Osteoblast (primary cell): ENCODE data around the gene MMP28. TPM values are rescaled to one million over a fixed set of nuclear protein-coding genes. Genes with fewer than 3 reads are reported as not detected.
A peak's percentile ranks its signal among the peaks of the same experiment; 100 is the strongest.
"Not testable (repeated sequence)": the region's sequence is repeated elsewhere in the genome, so short reads cannot be mapped to it uniquely, and the experiment has no call there.

Experiments
- DNase-seq: peaks from one replicate; pipeline ENCODE4 v3.0.0; 2011; ENCODE audit warnings: low spot score, mixed read lengths; ENCODE audit not compliant: insufficient read length; ENCODE audit errors: missing footprints
- H2AFZ ChIP-seq: 2 replicates; pipeline ENCODE4 v1.6.0; 2011; ENCODE audit warnings: mild to moderate bottlenecking, low read length
- H3K27ac ChIP-seq: 2 replicates; pipeline ENCODE4 v1.5.1; 2011; ENCODE audit warnings: mild to moderate bottlenecking, low read depth, low read length, moderate library complexity
- H3K27me3 ChIP-seq: 2 replicates; pipeline ENCODE4 v1.6.0; 2012; ENCODE audit warnings: mild to moderate bottlenecking, control low read depth, inconsistent platforms, low read length, moderate library complexity; ENCODE audit not compliant: insufficient read depth
- H3K36me3 ChIP-seq: 2 replicates; pipeline ENCODE4 v1.5.1; 2011; ENCODE audit warnings: mild to moderate bottlenecking, low read length, control low read depth, moderate library complexity; ENCODE audit not compliant: insufficient read depth
- H3K4me1 ChIP-seq: 2 replicates; pipeline ENCODE4 v1.5.1; 2011; ENCODE audit warnings: mild to moderate bottlenecking, low read length, control low read depth, moderate library complexity; ENCODE audit not compliant: insufficient read depth
- H3K4me2 ChIP-seq: 2 replicates; pipeline ENCODE4 v1.6.0; 2011; ENCODE audit warnings: mild to moderate bottlenecking, low read length; ENCODE audit not compliant: insufficient read depth
- H3K4me3 ChIP-seq: fragments of 200-600 bp; sonication (generic); 3 replicates; pipeline ENCODE4 v1.5.1; 2012; ENCODE audit warnings: mild to moderate bottlenecking, low read length, inconsistent platforms; ENCODE audit not compliant: insufficient read depth
- H3K79me2 ChIP-seq: 2 replicates; pipeline ENCODE4 v1.6.0; 2012; ENCODE audit warnings: mild to moderate bottlenecking, low read length, control low read depth, inconsistent platforms; ENCODE audit not compliant: insufficient read depth
- H3K9me3 ChIP-seq: 2 replicates; pipeline ENCODE4 v1.5.1; 2011; ENCODE audit warnings: low read depth, low read length, control low read depth
- H4K20me1 ChIP-seq: 2 replicates; pipeline ENCODE4 v1.6.0; 2012; ENCODE audit warnings: mild to moderate bottlenecking, low read length, control low read depth; ENCODE audit not compliant: insufficient read depth
- CTCF ChIP-seq: IDR thresholded peaks from 2 replicates; pipeline ENCODE4 v1.5.1; 2011; ENCODE audit warnings: mild to moderate bottlenecking, low read depth, low read length, moderate library complexity; ENCODE audit errors: extremely low read depth
- total RNA-seq: library from RNA; depleted of rRNA; stranded (reverse); fragments of >200 nt; gene quantifications from 2 replicates; pipeline ENCODE4 v1.2.3, GENCODE V29; 2012

MMP28 gene
- total RNA-seq, 1 donor, result 1.8 TPM

DNA sequence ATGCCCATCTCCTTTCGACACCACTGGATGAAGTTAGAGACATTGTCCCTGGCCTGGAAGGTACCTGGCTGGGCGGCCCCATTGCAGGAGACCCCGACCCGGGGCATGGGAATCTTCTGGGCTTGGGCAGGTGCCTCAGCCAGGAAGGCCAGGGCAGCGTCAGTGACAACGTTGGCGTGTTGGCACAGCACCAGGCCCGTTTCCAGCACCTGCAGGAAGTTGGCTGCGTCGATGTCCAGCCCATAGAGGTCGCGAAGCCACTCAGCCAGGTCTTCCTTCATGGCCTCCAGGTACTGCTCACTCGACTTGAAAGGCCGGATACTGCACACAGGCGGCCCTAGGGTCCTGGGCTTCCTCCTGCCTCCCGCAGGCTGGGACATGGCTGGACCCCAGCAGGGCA is 43.0 kb downstream of the MMP28 start:
- TF ChIP-seq CTCF, result no peak
- no peak for DNase-seq
- Histone ChIP-seq H3K4me3 (no peak overlapping the region), H3K4me1 (no peaks in the 10 kb centered on the region), H3K9me3 (no peaks in the 10 kb centered on the region), H3K4me2 (no peak overlapping the region), H3K27me3 (peaks cover 30% of the 10 kb centered on the region), H2AFZ (no peak overlapping the region), H4K20me1 (peaks cover 4% of the 10 kb centered on the region), H3K27ac (no peak overlapping the region), H3K79me2 (no peaks in the 10 kb centered on the region), H3K36me3 (no peaks in the 10 kb centered on the region)

DNA sequence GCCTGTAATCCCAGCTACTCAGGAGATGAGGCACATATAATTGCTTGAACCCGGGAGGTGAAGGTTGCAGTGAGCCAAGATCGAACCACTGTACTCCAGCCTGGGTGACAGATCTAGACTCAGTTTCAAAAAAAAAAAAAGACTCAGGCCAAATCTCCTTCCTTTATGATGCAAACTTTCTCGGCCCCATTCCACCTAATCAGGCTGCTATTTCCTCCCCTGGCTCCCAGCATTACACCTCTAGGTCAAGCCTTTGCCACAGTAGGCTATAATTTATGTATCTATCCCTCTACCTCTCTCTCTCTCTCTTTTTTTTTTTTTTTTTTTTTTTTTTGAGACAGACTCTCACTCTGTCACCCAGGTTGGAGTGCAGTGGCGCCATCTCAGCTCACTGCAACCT is 43.9 kb downstream of the MMP28 start:
- H4K20me1 ChIP-seq, H3K4me3 ChIP-seq, H3K79me2 ChIP-seq, H3K36me3 ChIP-seq, H2AFZ ChIP-seq, H3K27ac ChIP-seq, H3K4me2 ChIP-seq, DNase-seq, H3K9me3 ChIP-seq, H3K4me1 ChIP-seq: not testable (repeated sequence)
- peaks cover 31% of the 10 kb centered on the region for H3K27me3 ChIP-seq

DNA sequence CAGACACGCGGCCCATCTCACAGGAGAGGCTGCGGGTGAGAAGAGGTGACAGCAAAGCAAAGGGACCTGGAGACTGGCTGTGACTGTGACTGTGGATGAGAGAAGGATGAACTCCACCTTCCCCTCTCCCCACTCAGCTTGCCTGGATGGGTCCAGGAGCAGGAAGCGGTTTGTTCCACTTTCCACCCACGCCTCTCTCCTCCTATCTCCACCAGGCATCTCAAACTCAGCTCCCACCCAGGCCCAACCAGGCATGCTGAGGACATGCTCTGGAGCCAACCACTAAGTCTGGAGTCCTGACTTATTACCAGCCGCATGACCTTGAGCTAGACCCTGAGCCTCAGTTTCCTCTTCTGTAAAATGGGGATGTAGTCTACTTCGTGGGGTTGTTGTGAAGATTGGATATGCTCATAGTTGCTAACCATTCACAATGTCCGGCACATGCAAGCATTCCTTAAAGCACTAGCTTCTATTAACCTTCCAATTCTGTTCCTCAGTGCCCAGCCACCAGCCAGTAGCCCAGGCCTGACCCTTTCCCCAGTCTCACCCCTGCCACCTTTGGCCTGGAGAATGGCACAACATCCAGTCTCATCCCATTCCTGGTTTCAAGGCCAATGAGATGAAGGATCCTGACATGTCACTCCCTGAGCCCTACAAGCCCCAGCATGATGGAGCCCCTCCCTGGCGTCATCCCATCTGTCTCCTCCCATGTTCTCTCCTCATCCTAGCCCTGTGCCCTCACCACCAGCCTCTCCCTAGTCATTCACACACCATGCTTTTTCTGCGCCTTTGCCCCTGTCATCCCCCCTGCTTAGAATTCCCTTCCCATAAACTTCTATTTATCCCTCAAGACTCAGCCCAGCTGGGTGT is 44.7 kb downstream of the MMP28 start:
- no peak overlapping the region for H3K4me3 ChIP-seq
- no peaks in the 10 kb centered on the region for H3K36me3 ChIP-seq
- H3K27ac ChIP-seq, result no peak overlapping the region
- no peak for TF ChIP-seq CTCF
- H3K27me3 ChIP-seq, result peaks cover 35% of the 10 kb centered on the region
- peaks cover 4% of the 10 kb centered on the region for H4K20me1 ChIP-seq
- DNase-seq, result no peak
- H2AFZ ChIP-seq, result no peak overlapping the region
- no peaks in the 10 kb centered on the region for H3K9me3 ChIP-seq
- H3K4me1 ChIP-seq, result no peaks in the 10 kb centered on the region
- H3K4me2 ChIP-seq, result no peak overlapping the region
- no peaks in the 10 kb centered on the region for H3K79me2 ChIP-seq

- peak; percentile 84 for DNase-seq
- Histone ChIP-seq H3K4me2 (peak overlapping the region; percentile 28), H3K4me1 (no peaks in the 10 kb centered on the region), H3K79me2 (no peaks in the 10 kb centered on the region), H3K9me3 (no peaks in the 10 kb centered on the region), H3K27ac (no peak overlapping the region), H3K27me3 (peaks cover 35% of the 10 kb centered on the region), H2AFZ (no peak overlapping the region), H3K4me3 (no peak overlapping the region), H4K20me1 (peaks cover 4% of the 10 kb centered on the region), H3K36me3 (no peaks in the 10 kb centered on the region)
- TF ChIP-seq CTCF, result no peak
Observed at GRCh38 chr17:35749560-35750412, 45.7 kb downstream of the MMP28 start.
